H1 (cell line): ENCODE data around the gene NAP1L5. TPM values are rescaled to one million over a fixed set of nuclear protein-coding genes. Genes with fewer than 3 reads are reported as not detected.

ENCODE experiments used
- CTCF ChIA-PET: fragments of 300-600 bp; sonication (Branson Sonifier 250); formaldehyde crosslinking; loops from one replicate; lab custom pipeline; 2021; ENCODE audit not compliant: partially characterized antibody; lab: Charles Lee
- POLR2A ChIA-PET: fragments of 300-600 bp; sonication (Branson Sonifier 250); formaldehyde crosslinking; loops from one replicate; lab custom pipeline; 2021; ENCODE audit warnings: inconsistent platforms; ENCODE audit not compliant: partially characterized antibody; lab: Charles Lee
- DNase-seq, 2 experiments: peaks; one replicate each; pipeline versions ENCODE4 v3.0.0 to v3.0.0-alpha.2; 2010 to 2022; ENCODE audit warnings: low spot score in 2 of 2, low read depth in 1 of 2, mixed read lengths in 1 of 2
- FAIRE-seq: peaks from 2 replicates; lab custom pipeline; 2011; peaks lifted over from hg19 to GRCh38; lab: Jason Lieb, UNC
- H2AFZ ChIP-seq: 2 replicates; pipeline ENCODE4 v1.8.1; 2012; ENCODE audit warnings: low read length, inconsistent platforms
- H2AK5ac ChIP-seq: 2 replicates; pipeline ENCODE4 v1.6.1; 2013; ENCODE audit warnings: low read depth, low read length
- H2BK120ac ChIP-seq: replicated peaks from 2 replicates; pipeline ENCODE3; 2013; ENCODE audit warnings: low read depth, low read length, inconsistent platforms
- H2BK12ac ChIP-seq: 2 replicates; pipeline ENCODE4 v1.6.1; 2013; ENCODE audit warnings: low read depth, low read length
- H2BK15ac ChIP-seq: 2 replicates; pipeline ENCODE4 v1.6.1; 2013; ENCODE audit warnings: low read length
- H2BK20ac ChIP-seq: 2 replicates; pipeline ENCODE4 v1.6.1; 2013; ENCODE audit warnings: low read length
- H2BK5ac ChIP-seq: 2 replicates; pipeline ENCODE4 v1.6.1; 2013; ENCODE audit warnings: low read depth, low read length
- H3K14ac ChIP-seq: 2 replicates; pipeline ENCODE4 v1.6.1; 2013; ENCODE audit warnings: inconsistent platforms; ENCODE audit not compliant: insufficient read length
- H3K18ac ChIP-seq: 2 replicates; pipeline ENCODE4 v1.6.1; 2013; ENCODE audit warnings: low read length; ENCODE audit errors: extremely low read depth
- H3K23ac ChIP-seq: 2 replicates; pipeline ENCODE4 v1.6.1; 2013; ENCODE audit warnings: inconsistent platforms; ENCODE audit not compliant: insufficient read length
- H3K23me2 ChIP-seq: 2 replicates; pipeline ENCODE4 v1.6.1; 2013; ENCODE audit warnings: low read depth, low read length
- H3K27ac ChIP-seq: 2 replicates; pipeline ENCODE4 v1.6.1; 2011; ENCODE audit warnings: low read depth, low read length, inconsistent platforms
- H3K27me3 ChIP-seq, 4 experiments: replicated peaks in 1 of 4; 1 replicate in 1 of 4; 2 replicates in 3 of 4; pipeline versions ENCODE4 v1.6.1 to v1.8.1; 2011 to 2013; ENCODE audit warnings: low read length in 3 of 4, mild to moderate bottlenecking in 3 of 4, inconsistent platforms in 2 of 4, mixed read lengths in 2 of 4, moderate library complexity in 1 of 4; ENCODE audit not compliant: control insufficient read depth in 3 of 4, insufficient read depth in 3 of 4; ENCODE audit errors: extremely low read depth in 1 of 4
- H3K36me3 ChIP-seq, 4 experiments: 2 replicates each; pipeline versions ENCODE4 v1.6.1 to v1.8.1; 2011 to 2013; ENCODE audit warnings: mild to moderate bottlenecking in 4 of 4, low read length in 3 of 4, moderate library complexity in 2 of 4, control low read depth in 1 of 4, inconsistent platforms in 1 of 4; ENCODE audit not compliant: insufficient read depth in 4 of 4, control insufficient read depth in 2 of 4
- H3K4ac ChIP-seq: replicated peaks from 2 replicates; pipeline ENCODE3; 2013; ENCODE audit warnings: low read length, low read depth, mixed read lengths, inconsistent platforms; ENCODE audit not compliant: insufficient read length
- H3K4me1 ChIP-seq, 4 experiments: replicated peaks in 1 of 4; 1 replicate in 1 of 4; 2 replicates in 3 of 4; pipeline versions ENCODE4 v1.6.1 to v1.8.1; 2011 to 2013; ENCODE audit warnings: low read length in 3 of 4, inconsistent platforms in 2 of 4, mixed read lengths in 1 of 4; ENCODE audit not compliant: insufficient read depth in 4 of 4, control insufficient read depth in 3 of 4
- H3K4me2 ChIP-seq, 2 experiments: 2 replicates each; pipeline versions ENCODE4 v1.6.1 to v1.8.1; 2011 to 2013; ENCODE audit warnings: low read depth in 2 of 2, low read length in 2 of 2, control low read depth in 1 of 2, inconsistent platforms in 1 of 2, mild to moderate bottlenecking in 1 of 2; ENCODE audit not compliant: insufficient read depth in 1 of 2
- H3K4me3 ChIP-seq, 4 experiments: fragments of 200-600, 300-600 bp in 1 of 4; sonication (generic), shearing (Covaris generic), sonication (Bioruptor Twin) in 1 of 4; 2 replicates each; pipeline versions ENCODE4 v1.5.1 to v1.8.1; 2011 to 2016; ENCODE audit warnings: low read length in 4 of 4, low read depth in 3 of 4, control low read depth in 2 of 4, inconsistent platforms in 2 of 4, mild to moderate bottlenecking in 2 of 4, mixed read lengths in 1 of 4, moderate library complexity in 1 of 4; ENCODE audit not compliant: insufficient read depth in 2 of 4; ENCODE audit errors: extremely low read depth in 1 of 4
- H3K56ac ChIP-seq: replicated peaks from 2 replicates; pipeline ENCODE3; 2013; ENCODE audit warnings: low read depth, mild to moderate bottlenecking, mixed read lengths, low read length, inconsistent platforms; ENCODE audit not compliant: insufficient read length
- H3K79me1 ChIP-seq: 2 replicates; pipeline ENCODE4 v1.6.1; 2013; ENCODE audit warnings: low read depth, low read length, control low read depth
- H3K79me2 ChIP-seq, 2 experiments: 2 replicates each; pipeline versions ENCODE4 v1.6.1 to v1.8.1; 2012 to 2013; ENCODE audit warnings: low read length in 2 of 2, mild to moderate bottlenecking in 2 of 2, inconsistent platforms in 1 of 2; ENCODE audit not compliant: insufficient read depth in 2 of 2, control insufficient read depth in 1 of 2
- H3K9ac ChIP-seq, 4 experiments: replicated peaks in 1 of 4; 1 replicate in 1 of 4; 2 replicates in 3 of 4; pipeline versions ENCODE4 v1.6.1 to v1.8.1; 2011 to 2013; ENCODE audit warnings: low read depth in 3 of 4, low read length in 3 of 4, control low read depth in 2 of 4, mild to moderate bottlenecking in 2 of 4, moderate library complexity in 2 of 4, inconsistent platforms in 1 of 4; ENCODE audit errors: extremely low read depth in 1 of 4
- H3K9me3 ChIP-seq, 2 experiments: 2 replicates each; pipeline versions ENCODE4 v1.6.1 to v1.8.1; 2012 to 2013; ENCODE audit warnings: mild to moderate bottlenecking in 2 of 2, moderate library complexity in 2 of 2, control low read depth in 1 of 2, inconsistent platforms in 1 of 2, low read depth in 1 of 2, low read length in 1 of 2, mixed read lengths in 1 of 2; ENCODE audit not compliant: insufficient read depth in 2 of 2
- H4K20me1 ChIP-seq, 2 experiments: replicated peaks in 1 of 2; 2 replicates each; pipeline versions ENCODE3 to v1.8.1; 2011 to 2013; ENCODE audit warnings: inconsistent platforms in 2 of 2, low read length in 2 of 2, mild to moderate bottlenecking in 1 of 2; ENCODE audit not compliant: insufficient read depth in 2 of 2, control insufficient read depth in 1 of 2
- H4K5ac ChIP-seq: 2 replicates; pipeline ENCODE4 v1.6.1; 2013; ENCODE audit warnings: low read length, low read depth, mixed read lengths, inconsistent platforms; ENCODE audit not compliant: insufficient read length
- H4K8ac ChIP-seq: 2 replicates; pipeline ENCODE4 v1.8.0; 2013; ENCODE audit warnings: mild to moderate bottlenecking, moderate library complexity, low read length, inconsistent platforms; ENCODE audit not compliant: insufficient read depth; ENCODE audit errors: extremely low read depth
- H4K91ac ChIP-seq: replicated peaks from 2 replicates; pipeline ENCODE3; 2013; ENCODE audit warnings: low read length, mixed read lengths, inconsistent platforms; ENCODE audit not compliant: insufficient read length
- RNF2 ChIP-seq: fragments of 200-900, 300-1000 bp; sonication (generic); IDR thresholded peaks from 2 replicates; pipeline ENCODE4 v1.7.1; 2016; ENCODE audit warnings: borderline replicate concordance, low read depth, mild to moderate bottlenecking, antibody characterized with exemption, low read length; ENCODE audit not compliant: poor library complexity, severe bottlenecking; ENCODE audit errors: missing control alignments
- WGBS, 2 experiments: shearing (Covaris generic) in 1 of 2; methylation state at CpG; one replicate each; pipeline versions ENCODE4 v1.1.6 to v1.1.7; 2013 to 2015; ENCODE audit warnings: low lambda C conversion rate in 2 of 2, mixed read lengths in 2 of 2, inconsistent platforms in 1 of 2, low coverage in 1 of 2, missing lambda C conversion rate in 1 of 2; ENCODE audit not compliant: insufficient replicate concordance in 2 of 2, insufficient coverage in 1 of 2, insufficient read length in 1 of 2; ENCODE audit errors: extremely low coverage in 1 of 2, missing lambda C conversion rate in 1 of 2; 5-methylcytosine and 5-hydroxymethylcytosine counted together
- polyA plus RNA-seq, 7 experiments: library from polyadenylated mRNA; depleted of rRNA in 3 of 7; stranded (reverse) in 5 of 7; unstranded in 2 of 7; fragments of >200 nt in 5 of 7; fragments of 200-250 nt in 2 of 7; gene quantifications; 1 replicate in 5 of 7; 2 replicates in 1 of 7; 4 replicates in 1 of 7; pipeline versions ENCODE4 v1.2.1 to v1.2.3, GENCODE V29; 2011 to 2013; ENCODE audit warnings: missing spikeins in 2 of 7, mixed read lengths in 2 of 7
- total RNA-seq: library from RNA; stranded (reverse); fragmentation: NEBNext Ultra II Directional; extraction: Animal tissue kit (Norgen Biotek cat#: 25700); gene quantifications from 2 replicates; pipeline ENCODE4 v1.2.1, GENCODE V29; 2021

Gene NAP1L5
- total and polyA plus RNA-seq, 2 of the 8 experiments (the other 6 are each of a cell fraction or from before 2014, with no cell fraction given) = 1.3 to 2.7 TPM

- no peak overlapping the region for H3K56ac ChIP-seq
These were observed 48.6 kb upstream of the NAP1L5 start for GRCh38 chr4:88746206-88746605.

More at GRCh38 chr4:88746206-88746605, 48.6 kb upstream of the NAP1L5 start:
- Histone ChIP-seq H3K4me1 (no peaks in the 10 kb centered on the region), H2BK12ac (no peak overlapping the region), H3K27me3 (no peaks in the 10 kb centered on the region), H4K8ac (no peak overlapping the region), H3K14ac (no peak overlapping the region), H2BK15ac (no peak overlapping the region), H3K9me3 (no peaks in the 10 kb centered on the region), H3K79me1 (no peaks in the 10 kb centered on the region), H3K18ac (no peak overlapping the region), H3K9ac (no peak overlapping the region), H2BK20ac (no peak overlapping the region), H4K91ac (no peak overlapping the region), H2BK5ac (no peak overlapping the region), H3K4ac (no peak overlapping the region), H2AK5ac (no peak overlapping the region), H4K5ac (no peak overlapping the region), H2BK120ac (no peak overlapping the region), H3K4me2 (no peak overlapping the region), H3K4me3 (no peak overlapping the region), H3K36me3 (peaks cover 2 to 28% (median 16%) of the 10 kb centered on the region in 4 experiments; a peak in 6 of 8 replicates), H4K20me1 (no peaks in the 10 kb centered on the region), H3K79me2 (no peaks in the 10 kb centered on the region), H3K27ac (no peak overlapping the region), H3K23ac (no peak overlapping the region), H2AFZ (no peak overlapping the region), H3K23me2 (no peaks in the 10 kb centered on the region)
- ChIA-PET CTCF (interaction anchor here (1.3 to 2.0 kb wide), 3 partner anchors 10 to 278 kb away, joined by 4 to 7 read pairs (median 5); no protein-coding TSS in a partner anchor), POLR2A (interaction anchor here (1.4 kb wide), 1 partner anchor 8 kb away, joined by 3 read pairs; no protein-coding TSS in a partner anchor)
- WGBS, 2 experiments = 76% methylated on average over 5 of the region's 5 CpGs; no CpG with 5 or more reads in 1 of the 2 experiments
- FAIRE-seq = no peak
- no peak for DNase-seq
- no peak for TF ChIP-seq RNF2
